Pancreas (tissue), 10 donors: Measurements from ENCODE around the gene LPO. TPM values are rescaled to one million over a fixed set of nuclear protein-coding genes. Genes with fewer than 3 reads are reported as not detected.
A peak's percentile ranks its signal among the peaks of the same experiment; 100 is the strongest.

ENCODE experiments used
- ATAC-seq, 4 donors: fragments of 200-7000 bp; cut with Tn5 transposase; one replicate each; pipeline versions ENCODE4 v1.8.0 to v1.9.1; 2020; ENCODE audit warnings: mild to moderate bottlenecking in 4 of 4, moderate library complexity in 4 of 4
- DNase-seq, 6 donors: peaks; one replicate each; pipeline ENCODE4 v3.0.0-alpha.2; 2020
- FAIRE-seq: peaks from 2 replicates; lab custom pipeline; 2012; peaks lifted over from hg19 to GRCh38; lab: Jason Lieb, UNC
- H3K27ac ChIP-seq, 4 donors: fragments of 200-600 bp; sonication (generic); 1 replicate in 3 of 4; 2 replicates in 1 of 4; pipeline versions ENCODE4 v1.5.0 to v1.8.0; 2020
- H3K27me3 ChIP-seq, 4 donors: fragments of 200-600 bp; one replicate each; pipeline ENCODE4 v1.8.0; 2021
- H3K36me3 ChIP-seq, 3 donors: fragments of 200-600 bp; sonication (generic) in 1 of 3; one replicate each; pipeline versions ENCODE4 v1.5.0 to v1.8.0; 2020 to 2021
- H3K4me1 ChIP-seq, 3 donors: fragments of 200-600 bp; one replicate each; pipeline ENCODE4 v1.8.0; 2021
- H3K4me3 ChIP-seq, 4 donors: fragments of 200-600 bp; sonication (generic) in 2 of 4; one replicate each; pipeline versions ENCODE4 v1.5.0 to v1.8.0; 2020 to 2021
- H3K9me3 ChIP-seq, 4 donors: fragments of 200-600 bp; one replicate each; pipeline ENCODE4 v1.8.0; 2021
- CTCF ChIP-seq, 4 donors: fragments of 200-600 bp; sonication (generic) in 3 of 4; IDR thresholded peaks; one replicate each; pipeline versions ENCODE4 v1.5.0 to v1.8.0; 2021; ENCODE audit warnings: antibody characterized with exemption in 4 of 4
- WGBS, 2 donors: extraction: QIAGEN DNeasy Blood & Tissue Kit; methylation state at CpG; one replicate each; pipeline ENCODE4 v1.1.7; 2013; 5-methylcytosine and 5-hydroxymethylcytosine counted together
- intact Hi-C, 3 donors: fragments of 100-400 bp; cut with DNase I; formaldehyde crosslinking; loops; one replicate each; pipeline versions ENCODE4 v1.11.1 to v1.14.2; 2022
- polyA plus RNA-seq, 2 donors: library from polyadenylated mRNA; stranded (reverse); fragments of 200-250 nt; gene quantifications; one replicate each; pipeline ENCODE4 v1.2.3, GENCODE V29; 2013
- total RNA-seq, 6 donors: library from RNA; stranded (reverse); fragmentation: NEBNext Ultra II Directional in 4 of 6; extraction: Animal tissue kit (Norgen Biotek cat#: 25700) in 4 of 6; gene quantifications; one replicate each; pipeline versions ENCODE4 v1.2.1 to v1.2.4, GENCODE V29; 2021 to 2023
- donor health status: healthy with polysubstance abuse.
- donor health status: DM: no; HTN: no; CAD: no; lungs with moderate emphysema.
- donor health status: DM: no; HTN: no; CAD: no.
- donor health status: control.
- donor health status: control.
- donor health status: Bipolar disorder and iron deficiency.
- donor health status: DM: yes; HTN: yes; CAD: no.
- donor health status: DM: no; HTN: no; CAD: no.
- donor health status: DM: no; HTN: no; CAD: no.
- donor health status: DM: yes; HTN: yes; CAD: no.

The LPO gene
- total and polyA plus RNA-seq, 8 donors, result 0.08 to 0.23 TPM; not detected in 6

GRCh38 chr17:58277802-58278595 lies 39.6 kb downstream of the LPO start:
- Histone ChIP-seq H3K9me3 (no peaks in the 10 kb centered on the region), H3K4me1 (peaks cover 0 to 3% (median 0%) of the 10 kb centered on the region in 3 donors), H3K27ac (no peak overlapping the region), H3K27me3 (peaks cover 0 to 4% (median 0%) of the 10 kb centered on the region in 4 donors), H3K4me3 (no peak overlapping the region), H3K36me3 (no peaks in the 10 kb centered on the region)
- intact Hi-C loops, result no loop called here
- no peak for TF ChIP-seq CTCF (IDR thresholded peaks at IDR 0.05)
- DNase-seq (peak in 1 of 6 donors; percentile 48), FAIRE-seq (no peak), ATAC-seq (no peak)
- 84 to 87% methylated on average over 36 of the region's 36 CpGs for WGBS, 2 donors

GRCh38 chr17:58278661-58279015 lies 40.3 kb downstream of the LPO start:
- H3K27me3 ChIP-seq, result peaks cover 0 to 4% (median 0%) of the 10 kb centered on the region in 4 donors
- no peak overlapping the region for H3K27ac ChIP-seq
- FAIRE-seq, result no peak
- WGBS, 2 donors, result 28 to 31% methylated on average over 4 to 5 of the region's 5 CpGs
- no peak for TF ChIP-seq CTCF (IDR thresholded peaks at IDR 0.05)
- peaks cover 0 to 3% (median 0%) of the 10 kb centered on the region in 3 donors for H3K4me1 ChIP-seq
- intact Hi-C loops, result no loop called here
- H3K4me3 ChIP-seq, result peak overlapping the region in 2 of 4 donors; percentile 11 to 36
- peak in 3 of 6 donors; percentile 35 to 58 (median 42) for DNase-seq
- H3K36me3 ChIP-seq, result no peaks in the 10 kb centered on the region
- peak; percentile 60 to 78 (median 72) for ATAC-seq
- H3K9me3 ChIP-seq, result no peaks in the 10 kb centered on the region

GRCh38 chr17:58279016-58279711 lies 40.8 kb downstream of the LPO start:
- peak overlapping the region in 2 of 4 donors; percentile 11 to 36 for H3K4me3 ChIP-seq
- no peaks in the 10 kb centered on the region for H3K9me3 ChIP-seq
- H3K36me3 ChIP-seq, result no peaks in the 10 kb centered on the region
- intact Hi-C loops, result no loop called here
- TF ChIP-seq CTCF (IDR thresholded peaks at IDR 0.05), result no peak
- FAIRE-seq (no peak), ATAC-seq (peak; percentile 13 to 68 (median 60)), DNase-seq (peak in 2 of 6 donors; percentile 18 to 59)
- peaks cover 0 to 3% (median 0%) of the 10 kb centered on the region in 3 donors for H3K4me1 ChIP-seq
- 12 to 16% methylated on average over 55 to 60 of the region's 60 CpGs for WGBS, 2 donors
- H3K27me3 ChIP-seq, result peaks cover 0 to 4% (median 0%) of the 10 kb centered on the region in 4 donors
- no peak overlapping the region for H3K27ac ChIP-seq

- no peak for TF ChIP-seq CTCF (IDR thresholded peaks at IDR 0.05)
- H3K27me3 ChIP-seq, result peaks cover 0 to 4% (median 0%) of the 10 kb centered on the region in 4 donors
- FAIRE-seq, result no peak
- no peak for ATAC-seq
- no peaks in the 10 kb centered on the region for H3K36me3 ChIP-seq
- no peak overlapping the region for H3K27ac ChIP-seq
- DNase-seq, result peak in 1 of 6 donors; percentile 43
- H3K4me1 ChIP-seq, result peaks cover 0 to 3% (median 0%) of the 10 kb centered on the region in 3 donors
- WGBS, 2 donors, result 67 to 84% methylated on average over 16 of the region's 16 CpGs
- peak overlapping the region in 1 of 4 donors; percentile 36 for H3K4me3 ChIP-seq
- no peaks in the 10 kb centered on the region for H3K9me3 ChIP-seq
- intact Hi-C loops, result no loop called here
Observed at GRCh38 chr17:58279736-58280479, 41.5 kb downstream of the LPO start.
